ENCODE results near the gene CRISPLD2.

- TF ChIP-seq, protein P1, sequence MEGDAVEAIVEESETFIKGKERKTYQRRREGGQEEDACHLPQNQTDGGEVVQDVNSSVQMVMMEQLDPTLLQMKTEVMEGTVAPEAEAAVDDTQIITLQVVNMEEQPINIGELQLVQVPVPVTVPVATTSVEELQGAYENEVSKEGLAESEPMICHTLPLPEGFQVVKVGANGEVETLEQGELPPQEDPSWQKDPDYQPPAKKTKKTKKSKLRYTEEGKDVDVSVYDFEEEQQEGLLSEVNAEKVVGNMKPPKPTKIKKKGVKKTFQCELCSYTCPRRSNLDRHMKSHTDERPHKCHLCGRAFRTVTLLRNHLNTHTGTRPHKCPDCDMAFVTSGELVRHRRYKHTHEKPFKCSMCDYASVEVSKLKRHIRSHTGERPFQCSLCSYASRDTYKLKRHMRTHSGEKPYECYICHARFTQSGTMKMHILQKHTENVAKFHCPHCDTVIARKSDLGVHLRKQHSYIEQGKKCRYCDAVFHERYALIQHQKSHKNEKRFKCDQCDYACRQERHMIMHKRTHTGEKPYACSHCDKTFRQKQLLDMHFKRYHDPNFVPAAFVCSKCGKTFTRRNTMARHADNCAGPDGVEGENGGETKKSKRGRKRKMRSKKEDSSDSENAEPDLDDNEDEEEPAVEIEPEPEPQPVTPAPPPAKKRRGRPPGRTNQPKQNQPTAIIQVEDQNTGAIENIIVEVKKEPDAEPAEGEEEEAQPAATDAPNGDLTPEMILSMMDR (IDR thresholded peaks at IDR 0.05; ENCODE audit: low read length) = no peak
- no peak for TF ChIP-seq EZH2 (optimal IDR thresholded peaks at IDR 0.05; ENCODE audit: low read depth, low read length)
- no peak for TF ChIP-seq EZH2phosphoT487 (IDR thresholded peaks at IDR 0.05; ENCODE audit: low read length)
Measured at GRCh38 chr16:84931107-84931494, 111.3 kb downstream of the CRISPLD2 start.
